ENCODE results near the gene GALNT2. TPM values are rescaled to one million over a fixed set of nuclear protein-coding genes. Genes with fewer than 3 reads are reported as not detected.

The GALNT2 gene
- total and polyA plus RNA-seq, 9 of the 15 experiments (the other 6 are each of a cell fraction or from before 2014, with no cell fraction given) = 1.6 to 106 (median 51.9) TPM

- no peak for TF ChIP-seq CGGBP1 (CRISPR knock-in tag; IDR thresholded peaks at IDR 0.05)
- TF ChIP-seq TEAD4 (IDR thresholded peaks at IDR 0.05; ENCODE audit: low read length) = peak; percentile 17; the same call in 1 of the 2 replicates
- TF ChIP-seq TEAD4 (CRISPR knock-in tag; IDR thresholded peaks at IDR 0.05; ENCODE audit: borderline replicate concordance) = no peak
- TF ChIP-seq KDM1A (IDR thresholded peaks at IDR 0.05) = peak in 1 of 2 experiments; percentile 27; a peak in 1 of 4 replicates
- TF ChIP-seq LEF1 (IDR thresholded peaks at IDR 0.05) = no peak
- TF ChIP-seq MTA1 (IDR thresholded peaks at IDR 0.05; ENCODE audit: borderline replicate concordance) = peak; percentile 31; the same call in 1 of the 2 replicates
- TF ChIP-seq RAD51 (IDR thresholded peaks at IDR 0.05; ENCODE audit: borderline replicate concordance, low read depth) = peak; percentile 98
- peak; percentile 65 for TF ChIP-seq DPF2 (IDR thresholded peaks at IDR 0.05)
- TF ChIP-seq PHTF2 (CRISPR knock-in tag; IDR thresholded peaks at IDR 0.05) = no peak
- no peak for TF ChIP-seq MTA3 (IDR thresholded peaks at IDR 0.05; ENCODE audit: borderline replicate concordance)
- peak; percentile 86 for TF ChIP-seq FOSL1 (tag; conservative IDR thresholded peaks at IDR 0.05)
- TF ChIP-seq JUN (IDR thresholded peaks at IDR 0.05; ENCODE audit: borderline replicate concordance, low read depth, low read length) = peak; percentile 64; the same call in 1 of the 2 replicates
- TF ChIP-seq JUN (CRISPR knock-in tag; IDR thresholded peaks at IDR 0.05; ENCODE audit: borderline replicate concordance) = no peak
- TF ChIP-seq CREM (IDR thresholded peaks at IDR 0.05; ENCODE audit: low read depth) = peak; percentile 29; the same call in 1 of the 2 replicates
- TF ChIP-seq ETV1 (tag; conservative IDR thresholded peaks at IDR 0.05; ENCODE audit: low read depth) = peak; percentile 61
- TF ChIP-seq NEUROD1 (IDR thresholded peaks at IDR 0.05; ENCODE audit: borderline replicate concordance, low read depth, low read length, partially characterized antibody) = peak; percentile 37
- TF ChIP-seq MAFK (IDR thresholded peaks at IDR 0.05; ENCODE audit: low read length) = peak; percentile 10; the same call in 1 of the 2 replicates
- TF ChIP-seq ZFP36 (IDR thresholded peaks at IDR 0.05; ENCODE audit: low read depth, low read length, partially characterized antibody) = peak; percentile 45
- TF ChIP-seq CHD7 (IDR thresholded peaks at IDR 0.05; ENCODE audit: low read depth, low read length) = no peak
Observed at GRCh38 chr1:230191079-230191804, 124.2 kb downstream of the GALNT2 start (continued).

Data from K562 (cell line).